ENCODE results near the gene PLCB2. TPM values are rescaled to one million over a fixed set of nuclear protein-coding genes. Genes with fewer than 3 reads are reported as not detected.

The PLCB2 gene
- polyA plus RNA-seq, 12 donors = 5.2 to 36.6 (median 7.5) TPM; not detected in 1

Other genes with a start within 250 kb of the PLCB2 start
- gene BMF, start 199.1 kb downstream of the PLCB2 start, polyA plus RNA-seq (ENCODE audit: insufficient read length in 12 of 12) = 10 to 100 TPM in 9 of 12 donors, 1 to 10 TPM in 2, not detected in 1; 8.9 to 19.7 (median 11.9) TPM
- 10 to 100 TPM in 10 of 12 donors, 1 to 10 TPM in 1, not detected in 1; 7.8 to 27.8 (median 16.0) TPM for gene BUB1B, start 146.9 kb downstream of the PLCB2 start, polyA plus RNA-seq (ENCODE audit: insufficient read length in 12 of 12)
- gene PAK6, start 68.9 kb downstream of the PLCB2 start, polyA plus RNA-seq (ENCODE audit: insufficient read length in 12 of 12) = 1 to 10 TPM in 3 of 12 donors, under 1 TPM in 7, not detected in 2; 0.15 to 8.2 (median 0.51) TPM
- gene ANKRD63, start 24.9 kb downstream of the PLCB2 start, polyA plus RNA-seq (ENCODE audit: insufficient read length in 12 of 12) = under 1 TPM in 3 of 12 donors, not detected in 9; 0.14 to 0.45 (median 0.36) TPM
- 10 to 100 TPM in 10 of 12 donors, 1 to 10 TPM in 1, not detected in 1; 9.2 to 17.8 (median 13.6) TPM for gene INAFM2, start 15.8 kb upstream of the PLCB2 start, polyA plus RNA-seq (ENCODE audit: insufficient read length in 12 of 12)
- 100 to 1,000 TPM in 1 of 12 donors, 10 to 100 TPM in 10, 1 to 10 TPM in 1; 7.4 to 119 (median 19.4) TPM for gene CCDC9B, start 33.0 kb upstream of the PLCB2 start, polyA plus RNA-seq (ENCODE audit: insufficient read length in 12 of 12)
- 100 to 1,000 TPM in 1 of 12 donors, under 1 TPM in 1, not detected in 10; 0.66 to 310 TPM for gene PHGR1, start 43.1 kb upstream of the PLCB2 start, polyA plus RNA-seq (ENCODE audit: insufficient read length in 12 of 12)
- 1 to 10 TPM in 6 of 12 donors, under 1 TPM in 4, not detected in 2; 0.27 to 2.7 (median 1.1) TPM for gene DISP2, start 50.3 kb upstream of the PLCB2 start, polyA plus RNA-seq (ENCODE audit: insufficient read length in 12 of 12)
- 10 to 100 TPM in 11 of 12 donors, not detected in 1; 14.1 to 25.8 (median 19.8) TPM for gene KNSTRN, start 74.8 kb upstream of the PLCB2 start, polyA plus RNA-seq (ENCODE audit: insufficient read length in 12 of 12)
- 10 to 100 TPM in 11 of 12 donors, not detected in 1; 43.8 to 68.7 (median 52.2) TPM for gene IVD, start 97.9 kb upstream of the PLCB2 start, polyA plus RNA-seq (ENCODE audit: insufficient read length in 12 of 12)
- 10 to 100 TPM in 11 of 12 donors, not detected in 1; 14.7 to 30.8 (median 20.5) TPM for gene BAHD1, start 133.0 kb upstream of the PLCB2 start, polyA plus RNA-seq (ENCODE audit: insufficient read length in 12 of 12)
- 10 to 100 TPM in 11 of 12 donors, not detected in 1; 29.3 to 44.7 (median 34.1) TPM for gene CHST14, start 163.0 kb upstream of the PLCB2 start, polyA plus RNA-seq (ENCODE audit: insufficient read length in 12 of 12)

All from muscle of arm (tissue), 12 donors.